Uterus (tissue), 4 donors: Measurements from ENCODE around the gene PAM. TPM values are rescaled to one million over a fixed set of nuclear protein-coding genes. Genes with fewer than 3 reads are reported as not detected.

Experiments
- DNase-seq, 2 donors: peaks; one replicate each; pipeline ENCODE4 v3.0.0-alpha.2; 2019 to 2020
- H3K27ac ChIP-seq, 2 donors: fragments of 200-600 bp; sonication (generic); 1 replicate in 1 of 2; 2 replicates in 1 of 2; pipeline ENCODE4 v1.5.1; 2016 to 2018
- H3K27me3 ChIP-seq, 2 donors: fragments of 200-600 bp; sonication (generic); one replicate each; pipeline ENCODE4 v1.5.1; 2018 to 2019; ENCODE audit warnings: control low read depth in 1 of 2
- H3K36me3 ChIP-seq, 2 donors: fragments of 200-600 bp; sonication (generic); one replicate each; pipeline ENCODE4 v1.5.1; 2019; ENCODE audit warnings: control low read depth in 1 of 2
- H3K4me1 ChIP-seq, 2 donors: fragments of 200-600 bp; sonication (generic); one replicate each; pipeline ENCODE4 v1.5.1; 2018 to 2019; ENCODE audit warnings: control low read depth in 1 of 2
- H3K4me3 ChIP-seq, 2 donors: fragments of 200-600 bp; sonication (generic); 1 replicate in 1 of 2; 2 replicates in 1 of 2; pipeline ENCODE4 v1.5.1; 2018 to 2019; ENCODE audit warnings: mild to moderate bottlenecking in 1 of 2
- H3K9me3 ChIP-seq, 2 donors: fragments of 200-600 bp; sonication (generic); one replicate each; pipeline ENCODE4 v1.5.1; 2019; ENCODE audit warnings: control low read depth in 1 of 2
- CTCF ChIP-seq, 4 experiments: fragments of 200-600 bp in 2 of 4; fragments of 450-650 bp in 2 of 4; sonication (generic) in 2 of 4; IDR thresholded peaks; one replicate each; pipeline ENCODE4 v1.5.1; 2016 to 2019; ENCODE audit warnings: antibody characterized with exemption in 4 of 4, mild to moderate bottlenecking in 2 of 4, moderate library complexity in 1 of 4
- POLR2A ChIP-seq, 2 donors: fragments of 450-650 bp; IDR thresholded peaks; one replicate each; pipeline ENCODE4 v1.6.1; 2016; ENCODE audit warnings: antibody characterized with exemption in 2 of 2, mild to moderate bottlenecking in 1 of 2, moderate library complexity in 1 of 2
- intact Hi-C: fragments of 100-400 bp; cut with DNase I; formaldehyde crosslinking; loops from one replicate; pipeline ENCODE4 v1.15.1; 2023; ENCODE audit warnings: low total_unique reads
- total RNA-seq, 4 donors: library from RNA; depleted of rRNA in 3 of 4; stranded (reverse); fragments of >200 nt in 3 of 4; gene quantifications; one replicate each; pipeline versions ENCODE4 v1.1.0 to v1.2.4, GENCODE V29; 2014 to 2023
- donor health status: DM: yes; HTN: yes; CAD: no.

The PAM gene
- total RNA-seq, 4 donors from 2014 or later = 101 to 502 (median 168) TPM

GRCh38 chr5:102815540-102816332 is 60.6 kb downstream of the PAM start:
- intact Hi-C loops = no loop called here
- Histone ChIP-seq H3K36me3 (no peaks in the 10 kb centered on the region), H3K27ac (no peak overlapping the region), H3K4me3 (no peak overlapping the region), H3K4me1 (no peaks in the 10 kb centered on the region), H3K9me3 (no peaks in the 10 kb centered on the region), H3K27me3 (no peaks in the 10 kb centered on the region)
- TF ChIP-seq CTCF (IDR thresholded peaks at IDR 0.05) = no peak
- no peak for TF ChIP-seq POLR2A (IDR thresholded peaks at IDR 0.05)
- DNase-seq = no peak

GRCh38 chr5:102818345-102818744 is 63.2 kb downstream of the PAM start:
- H3K27ac ChIP-seq = no peak overlapping the region
- H3K36me3 ChIP-seq = no peaks in the 10 kb centered on the region
- H3K9me3 ChIP-seq = no peaks in the 10 kb centered on the region
- intact Hi-C loops = no loop called here
- no peaks in the 10 kb centered on the region for H3K27me3 ChIP-seq
- no peak overlapping the region for H3K4me3 ChIP-seq
- H3K4me1 ChIP-seq = no peaks in the 10 kb centered on the region
- no peak for TF ChIP-seq CTCF (IDR thresholded peaks at IDR 0.05)
- no peak for TF ChIP-seq POLR2A (IDR thresholded peaks at IDR 0.05)
- no peak for DNase-seq

GRCh38 chr5:102818934-102819333 is 63.8 kb downstream of the PAM start:
- H3K9me3 ChIP-seq = no peaks in the 10 kb centered on the region
- H3K4me1 ChIP-seq = no peaks in the 10 kb centered on the region
- intact Hi-C loops = no loop called here
- no peak overlapping the region for H3K4me3 ChIP-seq
- H3K27ac ChIP-seq = no peak overlapping the region
- TF ChIP-seq CTCF (IDR thresholded peaks at IDR 0.05) (no peak), POLR2A (IDR thresholded peaks at IDR 0.05) (no peak)
- no peak for DNase-seq
- H3K36me3 ChIP-seq = no peaks in the 10 kb centered on the region
- no peaks in the 10 kb centered on the region for H3K27me3 ChIP-seq

- Histone ChIP-seq H3K27ac (no peak overlapping the region), H3K4me1 (no peaks in the 10 kb centered on the region), H3K36me3 (no peaks in the 10 kb centered on the region), H3K27me3 (no peaks in the 10 kb centered on the region), H3K4me3 (no peak overlapping the region), H3K9me3 (no peaks in the 10 kb centered on the region)
- intact Hi-C loops = no loop called here
- DNase-seq = no peak
- no peak for TF ChIP-seq POLR2A (IDR thresholded peaks at IDR 0.05)
- no peak for TF ChIP-seq CTCF (IDR thresholded peaks at IDR 0.05)
Measured at GRCh38 chr5:102819634-102820033, 64.5 kb downstream of the PAM start.

- intact Hi-C loops = no loop called here
- no peak overlapping the region for H3K27ac ChIP-seq
- no peaks in the 10 kb centered on the region for H3K4me1 ChIP-seq
- no peak for TF ChIP-seq POLR2A (IDR thresholded peaks at IDR 0.05)
- TF ChIP-seq CTCF (IDR thresholded peaks at IDR 0.05) = no peak
- H3K4me3 ChIP-seq = no peak overlapping the region
- DNase-seq = no peak
- H3K9me3 ChIP-seq = no peaks in the 10 kb centered on the region
- no peaks in the 10 kb centered on the region for H3K36me3 ChIP-seq
- no peaks in the 10 kb centered on the region for H3K27me3 ChIP-seq
Measured at GRCh38 chr5:102823441-102823874, 68.4 kb downstream of the PAM start.
